ENCODE results near the gene NPY2R.

GRCh38 chr4:155170569-155170968, 37.9 kb upstream of the NPY2R start:
- TF ChIP-seq TAF1 (conservative IDR thresholded peaks at IDR 0.05) (no peak), ATF3 (IDR thresholded peaks at IDR 0.05) (no peak), CTCF (IDR thresholded peaks at IDR 0.05; ENCODE audit: low read depth, low read length, missing input control) (no peak), YY1 (IDR thresholded peaks at IDR 0.05) (no peak), MAX (IDR thresholded peaks at IDR 0.05) (no peak), REST (IDR thresholded peaks at IDR 0.05) (no peak)

All from liver (tissue), 3 donors.